T-helper 9 cell (primary cell): ENCODE measurements around the gene EXOC4.
"Not testable (repeated sequence)": the region's sequence is repeated elsewhere in the genome, so short reads cannot be mapped to it uniquely, and the experiment has no call there.

Source experiments
- DNase-seq: peaks from one replicate; pipeline ENCODE4 v3.0.0-alpha.2; 2020

The EXOC4 gene

DNA sequence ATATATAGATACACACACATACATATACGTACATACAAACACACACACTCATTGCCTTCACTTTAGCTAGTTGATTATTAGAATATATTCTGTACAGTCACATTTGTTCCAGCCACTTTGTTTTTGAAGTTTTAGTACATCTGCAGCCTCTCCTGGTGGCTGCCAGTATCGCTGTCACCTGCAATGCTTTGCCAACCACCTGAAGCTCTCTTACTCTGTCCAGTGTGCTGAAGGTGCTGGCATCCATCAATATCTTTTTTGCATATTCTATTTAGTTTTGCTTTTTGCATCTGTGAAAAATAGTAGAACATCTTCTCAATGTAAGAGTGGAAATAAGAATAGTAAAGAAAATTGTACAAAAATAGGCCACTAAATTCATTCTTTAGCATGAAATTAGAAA lies 388.6 kb downstream of the EXOC4 start:
- no peak for DNase-seq

DNA sequence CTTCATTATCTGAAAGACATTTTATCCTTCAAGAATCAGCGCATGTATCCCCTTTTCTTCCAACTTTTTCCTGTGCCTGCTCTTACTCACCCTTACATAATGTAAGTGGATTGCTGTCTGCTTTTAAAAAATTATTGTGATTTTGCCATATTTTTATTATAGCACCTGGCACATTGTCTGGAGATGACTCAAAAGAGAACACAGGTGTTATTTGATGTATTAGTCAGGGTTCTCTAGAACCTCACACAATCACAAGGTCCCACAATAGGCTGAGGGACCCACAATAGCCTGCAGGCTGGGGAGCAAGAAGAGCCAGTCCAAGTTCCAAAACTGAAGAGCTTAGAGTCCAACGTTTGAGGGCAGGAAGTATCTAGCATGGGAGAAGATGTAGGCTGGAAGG lies 390.0 kb downstream of the EXOC4 start:
- no peak for DNase-seq

DNA sequence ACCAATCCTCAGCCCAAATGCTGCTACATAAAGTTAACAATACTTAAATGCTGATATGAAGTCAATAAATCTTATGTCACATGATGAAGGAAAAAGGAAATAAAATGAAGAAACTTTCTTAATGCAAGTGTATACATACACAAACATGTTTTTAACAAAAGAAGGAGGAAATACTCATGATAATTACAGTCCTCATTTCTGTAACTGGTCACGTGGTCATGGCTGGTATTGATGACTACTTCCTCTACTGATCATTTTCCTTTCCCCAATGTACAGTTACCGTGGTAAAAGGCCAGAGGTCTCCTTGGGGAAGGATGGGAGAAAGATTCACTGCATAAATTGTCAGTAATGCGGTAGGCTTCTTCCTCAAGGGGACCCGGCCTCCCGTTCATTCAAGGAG lies 390.8 kb downstream of the EXOC4 start:
- not testable (repeated sequence) for DNase-seq

DNA sequence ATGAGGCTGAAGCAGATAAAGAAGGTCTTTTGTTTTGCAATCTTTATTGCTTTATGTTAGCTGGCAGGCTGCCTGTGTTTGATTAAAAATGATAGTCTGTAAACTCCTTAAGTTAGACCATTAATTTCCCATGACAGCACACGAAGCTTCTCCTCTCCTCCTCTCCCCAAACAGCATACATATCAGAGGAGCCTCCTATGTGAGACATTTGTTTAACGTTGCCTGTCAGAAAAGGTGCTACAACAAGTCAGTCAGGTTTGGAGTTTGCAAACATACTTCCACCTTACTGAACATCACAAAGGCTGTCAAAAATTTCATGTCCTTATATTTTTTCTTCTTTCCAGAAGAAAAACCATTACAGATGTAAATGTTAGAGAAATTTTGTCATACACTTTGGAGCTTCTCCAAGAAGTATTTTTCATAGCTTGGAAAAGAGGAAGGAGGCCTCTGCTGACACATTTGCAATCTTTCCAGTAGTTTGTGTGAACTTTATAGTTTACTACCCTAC lies 393.1 kb downstream of the EXOC4 start:
- DNase-seq: no peak

DNA sequence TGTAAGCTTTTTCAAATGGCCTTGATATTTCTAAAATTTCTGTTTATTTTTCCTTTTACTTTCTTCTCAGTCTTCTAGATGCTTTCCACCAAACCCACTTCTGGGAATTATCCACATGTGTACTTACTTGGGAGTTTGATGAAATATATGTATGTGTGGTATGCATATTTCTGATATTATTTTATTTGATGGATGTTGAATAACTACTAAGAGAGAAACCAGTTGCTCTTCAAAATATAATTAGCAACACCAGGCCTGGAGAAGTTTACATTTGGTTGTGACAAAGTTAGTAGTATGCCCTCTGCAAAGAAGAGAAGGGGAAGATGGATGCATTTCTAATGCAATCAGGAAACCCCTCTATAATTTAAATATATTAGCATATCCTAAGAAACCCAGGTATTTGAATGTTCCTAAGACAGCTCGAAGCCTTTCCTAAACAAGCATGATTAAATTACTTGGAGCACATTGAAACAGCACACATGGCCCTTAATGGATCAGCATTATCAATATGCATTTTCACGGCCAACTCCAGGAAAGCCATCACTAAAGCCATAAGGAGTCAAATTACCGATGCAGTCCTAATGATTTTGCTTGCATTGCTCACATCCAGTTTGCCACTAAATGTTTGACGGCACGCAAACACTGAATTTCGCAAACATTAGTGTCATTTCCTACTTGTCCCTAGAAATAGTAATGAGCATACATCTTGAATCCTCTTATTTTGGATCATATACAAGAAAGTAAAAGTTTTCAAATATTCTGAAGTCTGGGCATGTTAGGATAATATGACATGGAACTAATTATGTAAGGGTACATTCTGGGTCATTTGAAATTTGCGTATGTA lies 393.8 kb downstream of the EXOC4 start:
- no peak for DNase-seq

DNA sequence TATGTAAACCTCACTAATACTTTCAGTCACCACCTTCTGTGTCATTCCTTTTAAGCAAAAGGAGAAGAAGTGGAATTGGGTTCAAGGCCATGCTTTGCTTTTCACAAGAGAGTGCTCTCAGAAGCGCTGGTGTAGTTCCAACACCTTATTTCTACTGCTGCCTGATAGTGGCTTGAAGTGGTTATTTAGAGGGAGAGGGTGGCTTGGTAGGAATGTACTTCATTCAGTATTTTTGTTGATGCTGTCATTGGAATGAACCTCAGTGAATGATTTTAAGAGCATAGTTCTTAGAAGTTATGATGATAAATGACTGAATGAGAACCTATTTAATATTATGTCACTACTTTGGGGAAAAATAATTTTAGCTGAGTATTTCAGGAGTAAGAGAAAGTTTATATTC lies 396.7 kb downstream of the EXOC4 start:
- DNase-seq: no peak

DNA sequence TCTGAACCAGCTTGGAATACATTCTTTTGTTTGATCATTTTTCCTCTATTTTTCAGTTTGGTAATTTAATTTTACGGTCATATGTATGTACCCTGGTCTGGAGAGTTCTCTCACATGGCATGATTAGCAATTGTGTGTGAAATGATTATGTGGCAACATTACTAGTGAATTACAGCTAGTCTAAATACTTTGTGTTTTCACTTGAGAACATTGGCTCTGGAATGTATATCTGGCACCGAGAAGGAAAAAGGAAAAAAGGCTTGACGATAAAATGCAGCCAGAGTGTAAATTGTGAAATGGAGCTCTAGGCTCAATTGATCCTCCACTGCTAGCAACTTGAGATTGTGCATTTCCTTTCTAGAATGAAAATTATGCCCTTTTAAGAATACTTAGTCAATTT lies 397.2 kb downstream of the EXOC4 start:
- DNase-seq: no peak

DNA sequence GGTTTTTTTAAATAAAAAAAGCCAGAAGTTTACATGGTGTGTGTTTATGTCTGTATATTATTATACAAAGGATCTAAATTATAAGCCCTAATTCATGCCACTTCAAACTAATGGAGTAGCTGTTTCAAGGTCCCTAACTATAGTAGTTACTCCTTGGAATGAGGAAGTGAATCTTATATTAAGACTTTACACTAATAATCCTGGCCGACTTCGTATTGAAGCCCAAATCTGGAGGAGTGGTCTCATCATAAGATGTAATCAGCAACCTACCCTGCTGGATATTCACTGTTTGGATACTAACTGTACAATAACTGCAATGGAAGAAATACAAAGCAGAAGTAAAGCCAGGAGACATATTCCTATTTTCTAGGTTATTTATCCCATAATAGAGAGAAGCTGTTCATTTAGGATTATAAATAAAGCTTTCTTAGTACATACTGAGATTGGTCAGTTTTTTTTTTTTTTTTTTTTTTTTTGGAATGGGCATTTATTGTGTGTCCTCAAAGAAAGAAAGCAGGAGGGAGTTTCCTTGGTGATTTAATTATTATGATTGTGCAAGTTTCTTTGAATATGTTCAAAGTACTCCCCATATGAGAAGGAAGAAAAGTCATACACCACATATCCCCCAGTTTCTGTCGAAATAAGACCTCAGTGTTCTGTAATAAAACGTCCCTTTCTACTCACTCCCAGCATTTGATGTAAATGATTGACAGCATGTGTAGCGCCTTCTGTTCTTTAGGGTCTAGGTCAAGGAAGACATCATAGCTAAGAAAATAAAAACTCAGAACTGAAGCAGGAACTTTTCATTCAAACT lies 397.8 kb downstream of the EXOC4 start:
- no peak for DNase-seq

DNA sequence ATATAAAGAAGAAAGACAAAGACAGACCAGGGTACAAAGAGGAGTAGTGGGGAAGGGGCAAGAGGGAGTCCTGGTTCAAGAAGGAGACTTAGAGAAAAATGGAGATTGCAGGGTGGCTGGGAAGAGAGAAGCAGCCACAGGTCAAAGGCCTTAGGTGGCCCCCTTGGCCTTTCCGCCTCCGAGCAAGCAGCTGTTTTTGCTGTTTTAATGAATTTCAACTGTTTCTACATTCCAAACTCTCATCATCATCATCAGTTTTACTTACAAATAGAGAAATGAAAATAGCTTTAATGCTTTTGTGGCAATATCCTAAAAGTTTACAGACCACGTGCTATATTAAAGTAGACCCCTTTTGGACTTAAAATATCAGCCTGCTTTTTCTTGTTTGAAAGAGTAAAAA lies 399.7 kb downstream of the EXOC4 start:
- no peak for DNase-seq

DNA sequence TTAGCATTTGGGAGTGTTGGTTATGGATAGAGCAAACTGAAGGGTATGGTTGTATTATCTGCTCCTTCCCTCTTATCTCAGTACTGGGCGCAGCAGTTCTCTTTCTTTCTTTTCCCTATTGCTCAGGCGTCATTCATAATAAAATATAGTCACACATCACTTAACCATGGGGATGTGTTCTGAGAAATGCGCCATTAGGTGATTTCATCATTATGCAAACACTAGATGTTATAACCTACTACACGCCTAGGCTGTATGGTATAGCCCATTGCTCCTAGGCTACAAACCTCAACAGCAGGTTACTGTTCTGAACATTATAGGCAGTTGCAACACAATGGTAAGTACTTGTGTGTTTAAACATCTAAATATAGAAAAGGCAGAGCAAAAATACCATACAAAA lies 401.7 kb downstream of the EXOC4 start:
- DNase-seq: no peak

DNA sequence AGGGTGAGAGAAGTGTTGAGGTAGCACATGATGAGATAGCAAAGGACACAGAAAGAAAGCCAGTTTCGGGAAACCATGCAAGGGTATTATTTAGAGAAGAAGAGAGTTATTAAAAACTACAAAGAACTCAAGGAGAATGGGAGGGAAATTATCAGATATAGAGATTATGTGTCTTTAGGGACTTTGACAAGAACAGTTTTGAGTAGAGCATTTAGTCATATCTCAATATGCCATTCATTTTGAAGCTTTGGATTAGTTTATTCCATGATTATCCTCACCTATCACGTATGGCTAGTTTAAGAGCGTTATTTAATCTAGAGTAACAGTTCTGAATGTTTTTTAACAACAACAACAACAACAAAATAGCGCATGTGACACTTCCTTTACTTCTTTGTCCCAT lies 409.4 kb downstream of the EXOC4 start:
- DNase-seq: no peak

DNA sequence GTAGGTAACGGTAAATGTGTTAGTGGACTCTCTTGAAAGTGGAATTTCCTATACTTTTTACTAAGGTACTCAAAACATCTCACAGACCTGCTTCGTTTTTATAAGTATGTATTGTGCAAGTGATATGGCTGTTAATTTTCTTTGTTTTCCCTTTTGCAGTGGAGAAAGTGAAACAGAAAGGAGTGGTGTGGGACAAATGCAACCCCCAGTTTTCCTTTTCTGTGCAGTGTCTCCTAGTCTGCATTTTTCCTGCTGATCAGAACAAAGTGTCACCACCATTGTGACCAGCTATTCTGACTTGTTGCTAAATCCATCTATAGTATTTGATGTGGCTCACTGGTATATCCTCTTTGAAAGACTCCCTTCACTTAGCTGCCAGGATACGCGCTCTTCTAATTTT lies 410.0 kb downstream of the EXOC4 start:
- no peak for DNase-seq

DNA sequence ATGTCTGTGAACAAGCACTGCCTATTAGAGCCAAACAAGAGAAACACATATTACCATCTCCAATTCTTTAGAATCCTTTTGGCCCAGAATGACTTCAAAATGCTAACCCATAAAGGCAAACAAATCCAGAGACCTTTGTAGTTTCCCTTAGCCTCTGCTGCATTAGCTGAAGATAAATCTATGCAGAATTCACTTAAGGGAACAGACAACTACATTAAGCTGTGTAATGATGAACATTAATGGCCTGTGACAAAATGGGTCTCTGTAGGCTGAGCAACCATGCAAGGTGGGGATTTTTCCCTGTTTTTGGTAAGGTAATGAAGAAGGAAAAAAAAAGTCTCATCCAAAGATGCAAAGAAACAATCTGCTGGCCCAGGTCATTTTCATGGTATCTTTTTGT lies 411.6 kb downstream of the EXOC4 start:
- DNase-seq: no peak

DNA sequence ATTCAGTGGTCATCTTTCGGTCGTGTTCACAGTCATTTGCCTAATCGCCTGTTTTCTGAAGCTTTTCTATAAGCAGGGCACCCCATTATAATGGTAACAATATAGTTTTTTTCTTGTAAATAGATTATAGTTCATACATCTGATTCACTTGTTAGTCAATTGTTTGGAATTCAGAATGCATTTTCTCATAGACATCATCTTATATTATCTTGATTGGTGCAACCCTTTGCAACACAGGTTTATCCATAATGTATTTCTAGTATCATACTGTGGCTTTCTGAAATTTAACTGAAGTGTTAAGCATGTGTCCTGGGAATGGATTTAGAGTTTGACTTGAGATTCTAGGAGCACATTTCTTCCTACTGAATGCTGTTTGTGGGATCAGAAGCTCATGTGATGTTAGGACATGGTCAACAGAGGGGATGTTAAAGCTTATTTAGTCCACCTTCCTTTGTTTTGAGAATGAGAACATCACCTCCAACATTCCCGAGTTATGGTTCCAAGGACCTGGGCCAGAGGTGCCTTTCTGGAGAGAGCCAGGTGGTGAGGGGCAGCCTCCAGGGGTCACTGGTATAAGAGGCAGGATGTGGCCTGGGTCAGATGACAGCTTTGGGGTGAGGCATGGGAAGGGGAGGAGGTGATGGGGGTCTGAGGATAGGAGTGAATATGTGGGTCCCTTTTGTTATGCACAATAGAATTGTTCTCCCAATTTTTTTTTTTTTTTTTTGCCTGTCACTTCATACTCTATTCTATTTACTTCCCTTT lies 415.6 kb downstream of the EXOC4 start:
- DNase-seq: no peak

DNA sequence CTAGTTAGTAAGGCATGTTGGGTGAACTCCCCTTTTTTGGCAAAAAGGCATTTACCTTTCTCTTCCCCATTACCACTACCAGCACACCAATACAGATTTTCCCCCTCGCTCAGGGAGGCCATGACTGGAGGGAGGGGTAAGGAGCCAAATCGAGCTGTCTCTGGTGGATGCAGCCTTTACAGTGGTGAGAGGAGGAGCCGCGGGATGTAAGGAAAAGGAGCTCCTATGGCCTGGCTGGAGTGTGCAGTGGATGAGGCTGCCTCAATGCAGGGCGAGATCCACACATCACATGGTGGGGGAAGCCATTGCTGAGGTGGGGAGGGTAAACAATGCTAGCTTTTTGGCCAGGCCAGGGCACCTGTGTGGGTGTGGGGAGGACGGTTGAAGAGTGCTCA lies 416.2 kb downstream of the EXOC4 start:
- DNase-seq: no peak

DNA sequence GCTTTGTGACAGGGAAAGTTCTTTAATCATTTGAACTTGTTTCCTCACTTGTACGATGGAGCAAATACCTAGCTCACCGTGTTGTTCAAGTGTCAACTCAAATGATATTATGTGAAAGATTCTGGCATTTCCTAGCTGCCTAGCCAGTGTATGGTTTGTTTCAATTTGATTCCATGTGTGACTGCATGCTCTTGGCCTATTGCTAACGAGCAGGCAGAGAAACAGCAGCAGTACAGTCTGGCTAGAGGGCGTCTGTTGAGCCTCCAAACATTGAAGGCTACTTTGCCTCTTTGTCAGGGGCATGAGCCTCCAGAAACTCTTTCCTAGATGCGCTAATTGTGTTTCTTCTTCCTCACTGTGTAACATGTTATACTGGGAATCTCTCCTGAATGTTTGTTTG lies 417.4 kb downstream of the EXOC4 start:
- DNase-seq: no peak

DNA sequence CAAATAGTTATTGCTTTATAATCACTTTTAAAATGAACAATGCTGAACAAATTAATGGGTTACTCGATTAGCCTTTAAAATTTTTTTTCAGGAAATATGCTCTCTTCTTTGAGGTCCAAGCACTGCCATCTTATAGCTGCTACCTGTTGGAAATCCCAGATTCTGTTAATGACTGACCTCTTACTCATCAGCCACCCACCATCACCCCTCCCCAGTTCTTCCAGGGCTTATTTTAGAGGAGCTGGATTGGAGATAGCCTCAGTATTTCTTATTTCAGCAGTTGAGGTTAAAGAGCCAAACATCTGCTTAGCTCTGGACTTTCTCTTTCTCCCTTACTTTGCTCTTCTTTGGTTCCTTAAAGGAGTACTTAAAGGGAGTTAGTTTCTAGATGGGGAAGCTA lies 420.0 kb downstream of the EXOC4 start:
- no peak for DNase-seq

DNA sequence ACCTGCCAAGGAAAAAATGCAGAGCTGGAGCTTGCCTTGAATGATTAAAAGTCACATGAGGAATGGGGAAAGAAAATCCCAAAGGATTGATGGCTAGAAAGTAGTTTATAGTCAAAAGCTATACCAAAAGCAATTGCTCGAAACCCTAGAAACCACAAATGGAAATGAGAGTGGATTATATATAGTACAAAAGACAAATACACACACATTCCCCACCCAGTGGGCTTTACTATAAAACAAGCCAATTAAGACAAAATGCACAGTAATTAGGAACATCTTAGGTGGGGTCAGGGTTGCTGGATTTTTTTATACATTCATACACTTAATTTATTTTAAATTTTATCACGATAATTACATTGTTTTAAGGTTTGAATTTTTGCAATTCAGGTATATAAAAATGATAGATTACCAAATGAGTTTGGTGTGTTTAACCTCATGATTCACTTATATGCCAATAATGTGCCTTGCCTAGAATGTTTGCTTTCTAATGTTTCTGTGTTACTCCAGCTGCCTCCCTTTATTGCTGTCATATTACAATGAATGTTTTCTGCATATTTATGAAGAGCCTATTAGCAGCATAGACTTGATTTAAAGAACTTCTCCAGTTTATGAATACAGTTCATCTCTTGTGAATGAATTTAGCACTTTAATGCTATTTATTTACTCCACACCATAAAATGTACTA lies 421.3 kb downstream of the EXOC4 start:
- DNase-seq: no peak

DNA sequence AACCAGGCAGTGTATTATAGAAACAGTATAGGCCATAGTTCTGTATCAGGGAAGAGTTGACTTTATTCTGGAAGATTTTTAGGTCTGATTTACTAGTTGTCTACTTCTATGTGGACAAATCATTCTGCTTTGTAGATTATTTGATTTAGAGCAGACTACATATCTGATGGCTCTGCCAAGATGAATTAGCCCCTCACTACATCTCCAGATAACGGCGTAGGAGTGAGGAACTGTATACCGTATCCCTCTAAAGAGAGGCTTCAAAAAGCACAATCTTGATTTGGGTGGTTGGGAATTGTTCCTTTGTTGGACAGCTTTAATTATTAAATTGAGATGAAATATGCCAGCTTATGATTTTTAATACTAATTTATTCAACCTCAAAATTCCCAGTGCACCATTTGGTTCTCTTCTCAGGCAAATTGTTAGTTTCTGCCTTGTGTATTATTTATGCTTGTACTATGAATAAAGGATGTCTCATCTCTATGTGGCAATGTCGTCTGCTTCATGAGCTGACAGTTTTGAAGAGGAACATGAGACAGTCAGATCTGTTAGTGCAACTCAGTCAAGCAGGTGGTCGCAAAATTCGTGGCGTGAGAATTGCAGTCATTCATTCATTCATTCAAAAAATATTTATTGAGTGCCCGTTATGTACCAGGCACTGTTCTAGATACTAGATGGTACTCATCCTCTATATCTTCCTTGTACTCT lies 422.8 kb downstream of the EXOC4 start:
- DNase-seq: no peak

DNA sequence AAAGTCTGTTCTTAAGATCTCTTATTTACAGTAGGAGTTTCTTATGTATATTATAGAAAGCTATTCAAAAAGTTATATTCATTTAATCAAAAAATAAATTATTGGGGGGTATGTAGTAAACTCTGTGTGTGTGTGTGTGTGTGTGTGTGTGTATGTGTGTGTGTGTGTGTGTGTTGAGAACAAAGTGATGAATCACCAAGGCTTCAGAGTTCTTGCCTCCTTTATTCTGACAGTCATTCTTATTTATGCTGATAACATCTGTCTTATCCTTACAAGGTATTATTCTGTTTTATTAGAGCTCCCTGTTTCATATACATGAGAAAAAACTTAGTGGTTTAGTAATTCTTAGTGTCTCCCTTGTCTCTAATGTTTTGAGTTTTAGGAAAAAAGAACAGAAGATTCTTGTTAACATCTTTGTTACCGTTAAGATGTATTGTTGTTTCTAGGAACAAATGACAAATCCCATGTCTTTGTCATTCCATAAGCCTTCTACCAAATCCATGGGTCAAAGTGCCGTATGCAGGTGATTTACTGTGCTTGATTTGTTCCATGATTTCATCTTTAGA lies 424.0 kb downstream of the EXOC4 start:
- DNase-seq: no peak

DNA sequence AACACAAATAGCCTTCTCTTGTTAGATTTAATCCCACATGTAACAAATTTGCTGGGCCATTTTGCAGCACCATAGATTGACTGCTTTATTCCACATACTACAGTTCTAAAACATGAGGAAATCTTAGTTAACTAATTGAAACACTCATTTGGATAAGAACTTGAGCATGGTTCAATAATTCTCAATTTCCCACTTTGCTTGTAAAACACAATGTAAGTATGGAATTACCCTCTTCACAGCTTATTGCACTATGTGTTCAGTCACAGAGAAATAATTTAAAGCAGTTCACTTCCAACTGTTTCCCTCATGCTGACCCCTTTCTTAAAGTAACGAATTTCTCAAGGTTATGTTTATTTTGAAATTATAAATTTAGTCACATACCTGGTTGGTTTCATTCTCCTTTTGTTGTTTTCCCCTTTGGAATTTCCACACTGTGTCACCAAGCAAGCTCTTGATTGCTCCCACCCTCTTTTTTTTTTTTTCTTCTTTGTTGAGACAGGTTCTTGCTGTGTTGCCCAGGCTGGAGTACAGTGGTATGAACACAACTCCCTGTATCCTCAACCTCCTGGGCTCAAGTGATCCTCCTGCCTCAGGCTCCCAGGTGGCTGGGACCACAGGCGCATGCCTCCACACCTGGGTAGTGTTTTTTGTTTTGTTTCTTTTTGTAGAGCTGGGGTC lies 425.4 kb downstream of the EXOC4 start:
- no peak for DNase-seq
